ENCODE results near the gene USP54.

The USP54 gene

DNA sequence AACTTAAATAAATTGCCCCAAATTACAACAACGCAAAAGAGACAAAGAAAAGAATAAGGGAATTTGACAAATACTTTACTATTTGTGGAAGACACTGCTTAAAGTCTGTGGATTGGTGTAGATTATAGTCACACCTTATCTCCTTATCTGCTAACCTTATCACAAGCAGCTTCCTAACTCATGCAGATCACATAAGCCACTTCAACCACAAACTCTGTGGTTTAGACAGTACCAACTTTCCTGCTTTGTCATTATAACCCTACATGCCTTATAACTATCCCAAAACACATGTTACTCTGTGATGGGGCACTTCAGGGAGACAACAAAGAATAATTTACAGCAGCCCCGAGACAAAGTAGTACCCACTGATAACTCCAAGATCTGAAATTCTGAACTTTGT, 53.9 kb downstream of the USP54 start:
- DNase-seq (ENCODE audit: low read depth in 2 of 2, low spot score in 1 of 2): no peak

DNA sequence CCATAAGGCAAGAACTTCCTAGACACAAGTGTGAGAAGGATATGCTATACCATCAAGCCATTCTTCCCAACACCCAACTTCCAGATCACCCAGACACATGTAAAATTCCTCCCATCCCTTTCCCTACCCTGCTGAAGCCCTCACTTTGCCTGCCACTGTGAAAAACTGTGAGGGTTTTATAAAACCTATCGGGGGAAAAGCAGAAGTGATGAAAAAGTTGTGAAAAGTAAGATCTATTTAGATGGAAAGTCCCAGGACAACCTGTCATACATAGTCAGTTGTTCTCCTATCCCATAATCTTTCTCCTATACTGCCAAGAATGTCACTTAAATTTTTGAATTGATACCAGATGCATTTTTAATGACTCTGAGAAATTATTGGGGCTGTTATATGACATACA, 56.3 kb downstream of the USP54 start:
- no peak for DNase-seq (ENCODE audit: low read depth in 2 of 2, low spot score in 1 of 2)

DNA sequence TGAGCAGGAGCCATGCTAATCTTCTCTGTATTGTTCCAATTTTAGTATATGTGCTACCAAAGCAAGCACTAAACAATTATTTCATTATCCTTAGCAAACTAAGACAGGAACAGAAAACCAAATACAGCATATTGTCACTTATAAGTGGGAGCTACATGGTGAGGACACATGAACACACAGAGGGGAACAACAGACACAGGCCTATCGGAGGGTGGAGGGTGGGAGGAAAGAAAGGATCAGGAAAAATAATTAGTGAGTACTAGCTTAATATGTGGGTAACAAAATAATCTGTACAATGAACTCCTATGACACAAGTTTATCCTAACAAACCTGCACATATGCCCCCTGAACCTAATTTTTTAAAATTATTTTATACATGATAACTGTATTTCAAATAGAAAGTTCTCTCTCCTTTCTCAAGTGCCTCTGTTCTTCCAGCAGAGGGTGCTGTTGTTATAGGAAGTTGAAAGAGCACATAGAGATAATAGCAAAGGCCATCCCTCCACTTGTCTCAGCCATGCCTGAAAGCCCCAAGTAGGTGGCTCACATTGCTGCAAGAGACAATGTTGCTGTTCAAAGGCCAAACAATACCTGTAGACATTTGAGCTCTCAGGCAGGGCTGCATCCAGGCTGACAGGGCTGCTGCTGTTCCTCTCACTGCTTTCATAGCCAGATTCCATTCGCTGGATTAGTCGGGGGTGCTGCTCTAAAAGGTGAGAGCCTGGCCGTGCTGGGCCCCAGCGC, 61.9 kb downstream of the USP54 start:
- peak; percentile 4 to 11 for DNase-seq (ENCODE audit: low read depth in 2 of 2, low spot score in 1 of 2)

GRCh38 chr10:73522263-73522662, 68.9 kb downstream of the USP54 start:
- no peak for DNase-seq (ENCODE audit: low read depth in 2 of 2, low spot score in 1 of 2)

GRCh38 chr10:73519336-73519735, 71.8 kb downstream of the USP54 start:
- DNase-seq (ENCODE audit: low read depth in 2 of 2, low spot score in 1 of 2): no peak

DNA sequence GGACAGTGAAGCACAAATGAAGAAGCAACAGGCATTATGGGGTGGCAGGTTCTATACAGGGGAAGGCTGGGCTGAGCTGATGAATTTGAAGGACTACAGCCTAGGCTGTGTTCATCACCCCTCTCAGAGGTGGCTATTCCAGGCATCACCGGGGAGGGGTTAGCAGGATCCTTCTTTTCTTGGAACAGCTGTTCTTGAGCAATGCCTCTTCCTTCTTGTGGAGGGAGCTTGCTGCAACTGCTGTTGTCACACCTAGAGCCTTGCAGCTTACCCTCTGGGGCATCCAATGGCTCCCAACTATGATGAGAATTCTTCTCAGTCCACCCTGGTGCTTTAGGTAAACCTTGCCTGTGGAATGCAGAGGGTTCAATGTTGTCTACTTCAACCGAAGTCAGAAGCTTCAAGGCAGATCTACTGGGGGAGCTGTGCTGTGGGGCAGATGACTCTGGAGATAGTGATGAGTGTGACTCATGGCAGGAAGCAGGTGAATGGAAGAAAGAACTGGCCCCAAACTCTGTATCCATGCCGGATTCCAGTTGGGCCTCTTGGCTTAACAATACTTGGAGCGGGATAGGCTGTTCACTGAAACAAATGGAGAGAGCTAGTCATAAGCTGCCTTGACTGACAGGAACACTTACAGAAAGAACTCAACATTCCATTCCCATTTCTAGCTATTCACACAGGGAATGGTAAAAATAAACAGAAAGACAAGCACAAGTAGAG, 73.8 kb downstream of the USP54 start:
- no peak for DNase-seq (ENCODE audit: low read depth in 2 of 2, low spot score in 1 of 2)

DNA sequence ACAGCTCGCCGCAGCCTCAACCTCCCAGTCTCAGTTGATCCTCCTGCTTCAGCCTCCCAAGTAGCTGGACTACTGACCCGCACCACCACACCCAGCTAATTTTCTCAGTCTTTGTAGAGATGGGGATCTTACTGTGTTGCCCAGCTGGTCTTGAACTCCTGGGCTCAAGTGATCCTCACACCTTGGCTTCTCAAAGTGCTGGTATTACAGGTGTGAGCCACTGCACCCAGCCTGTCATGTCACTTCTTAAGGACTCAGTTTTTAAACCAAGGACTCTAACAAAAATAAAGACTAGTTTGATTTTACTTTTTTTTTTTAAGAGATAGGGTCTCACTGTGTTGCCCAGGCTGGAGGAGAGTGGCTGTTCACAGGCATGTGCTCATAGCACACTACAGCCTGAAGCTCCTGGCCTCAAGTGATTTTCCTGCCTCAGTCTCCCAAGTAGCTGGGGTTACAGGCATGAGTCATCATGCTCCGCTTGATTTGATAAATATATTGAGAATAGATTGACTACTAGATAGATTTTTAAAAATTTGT, 78.9 kb downstream of the USP54 start:
- DNase-seq (ENCODE audit: low read depth in 2 of 2, low spot score in 1 of 2): no peak

DNA sequence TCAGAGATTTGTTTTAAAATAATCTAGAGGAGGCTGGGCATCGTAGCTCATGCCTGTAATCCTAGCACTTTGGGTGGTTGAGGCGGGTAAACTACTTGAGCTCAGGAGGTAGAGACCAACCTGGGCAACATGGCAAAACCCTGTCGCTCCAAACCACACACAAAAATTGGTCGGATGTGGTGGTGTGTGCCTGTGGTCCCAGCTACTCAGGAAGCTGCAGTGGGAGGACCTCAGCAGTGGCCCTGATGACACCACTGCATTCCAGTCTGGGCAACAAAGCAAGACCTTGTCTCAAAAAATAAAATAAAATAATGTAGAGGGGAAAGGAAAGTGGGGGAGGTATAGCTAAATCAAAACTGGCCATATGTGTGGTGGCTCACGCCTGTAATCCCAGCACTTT, 81.4 kb downstream of the USP54 start:
- DNase-seq (ENCODE audit: low read depth in 2 of 2, low spot score in 1 of 2): no peak

DNA sequence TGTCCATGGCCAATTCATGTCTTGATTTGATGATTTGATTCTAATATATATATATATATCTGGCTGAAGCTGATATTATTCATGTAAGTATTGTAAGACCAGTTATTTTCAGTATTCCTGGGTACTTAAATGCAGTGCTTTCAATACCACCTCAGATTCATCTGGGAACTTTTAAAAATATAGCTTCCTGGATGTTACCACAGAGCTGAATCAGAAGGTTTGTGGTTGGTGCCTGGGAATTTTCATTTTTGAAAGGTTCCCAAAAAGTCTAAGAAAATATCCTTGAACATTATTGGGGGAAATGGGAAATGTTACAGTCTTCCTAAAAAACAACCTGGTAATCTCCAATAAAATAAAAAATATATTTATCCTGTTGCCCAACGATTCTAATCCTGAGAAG, 84.7 kb downstream of the USP54 start:
- DNase-seq (ENCODE audit: low read depth in 2 of 2, low spot score in 1 of 2): no peak

DNA sequence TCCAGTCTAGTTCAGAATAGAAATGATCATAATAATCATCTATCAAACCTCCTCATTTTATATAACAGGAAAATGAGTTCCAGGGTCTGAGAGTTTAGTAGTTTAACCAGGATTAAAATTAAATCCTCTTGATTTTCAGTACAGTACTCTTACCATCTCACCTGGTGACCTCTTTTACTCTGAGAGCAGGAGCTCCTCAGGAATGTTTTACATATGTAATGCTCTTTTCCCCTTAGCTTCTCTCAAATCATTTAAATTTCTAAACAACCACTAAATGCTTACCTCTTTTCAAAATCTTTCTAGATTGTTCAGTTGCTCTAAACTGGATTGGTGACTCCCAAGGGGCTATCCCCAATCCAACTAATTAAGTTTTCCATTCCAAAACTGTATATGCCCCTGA, 85.1 kb downstream of the USP54 start:
- DNase-seq (ENCODE audit: low read depth in 2 of 2, low spot score in 1 of 2): no peak

GRCh38 chr10:73503037-73503436, 88.1 kb downstream of the USP54 start:
- DNase-seq (ENCODE audit: low read depth in 2 of 2, low spot score in 1 of 2): no peak

DNA sequence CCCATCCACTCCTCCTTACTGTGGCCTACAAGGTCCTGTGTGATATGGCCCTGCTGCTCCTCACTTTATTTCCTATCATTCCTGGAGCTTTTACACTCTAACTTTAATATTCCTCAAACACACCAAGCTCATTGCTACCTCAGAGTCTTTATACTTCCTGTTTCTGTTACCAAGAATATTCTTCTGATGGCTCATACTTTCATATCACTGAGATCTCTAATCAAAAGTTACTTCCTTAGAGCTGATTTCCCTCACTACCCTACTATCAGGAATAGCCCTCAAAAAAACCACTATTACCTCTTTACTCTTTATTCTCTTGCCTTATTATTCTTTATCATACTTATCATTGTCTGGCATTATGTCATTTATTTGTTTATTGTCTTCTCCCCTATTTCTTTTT, 89.5 kb downstream of the USP54 start:
- no peak for DNase-seq (ENCODE audit: low read depth in 2 of 2, low spot score in 1 of 2)

DNA sequence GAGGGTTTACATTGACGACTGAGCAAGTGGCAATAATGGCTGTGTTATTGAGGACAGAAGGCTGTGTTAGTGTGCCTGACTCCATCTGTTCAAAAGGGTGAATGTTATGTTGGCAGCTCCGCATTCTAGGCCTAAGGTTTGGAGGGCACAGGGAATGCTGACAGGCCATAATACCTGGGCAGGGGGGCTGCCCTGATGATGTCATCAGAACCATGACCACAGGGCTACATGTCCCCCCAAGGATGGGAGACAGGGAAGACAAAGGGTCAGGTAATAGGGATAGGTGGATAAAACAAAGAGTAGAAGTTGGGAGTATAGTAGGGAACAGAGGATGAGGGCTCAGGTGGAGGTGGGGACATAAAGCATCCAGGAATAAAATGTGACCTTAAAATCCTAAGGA, 93.5 kb downstream of the USP54 start:
- no peak for DNase-seq (ENCODE audit: low read depth in 2 of 2, low spot score in 1 of 2)

DNA sequence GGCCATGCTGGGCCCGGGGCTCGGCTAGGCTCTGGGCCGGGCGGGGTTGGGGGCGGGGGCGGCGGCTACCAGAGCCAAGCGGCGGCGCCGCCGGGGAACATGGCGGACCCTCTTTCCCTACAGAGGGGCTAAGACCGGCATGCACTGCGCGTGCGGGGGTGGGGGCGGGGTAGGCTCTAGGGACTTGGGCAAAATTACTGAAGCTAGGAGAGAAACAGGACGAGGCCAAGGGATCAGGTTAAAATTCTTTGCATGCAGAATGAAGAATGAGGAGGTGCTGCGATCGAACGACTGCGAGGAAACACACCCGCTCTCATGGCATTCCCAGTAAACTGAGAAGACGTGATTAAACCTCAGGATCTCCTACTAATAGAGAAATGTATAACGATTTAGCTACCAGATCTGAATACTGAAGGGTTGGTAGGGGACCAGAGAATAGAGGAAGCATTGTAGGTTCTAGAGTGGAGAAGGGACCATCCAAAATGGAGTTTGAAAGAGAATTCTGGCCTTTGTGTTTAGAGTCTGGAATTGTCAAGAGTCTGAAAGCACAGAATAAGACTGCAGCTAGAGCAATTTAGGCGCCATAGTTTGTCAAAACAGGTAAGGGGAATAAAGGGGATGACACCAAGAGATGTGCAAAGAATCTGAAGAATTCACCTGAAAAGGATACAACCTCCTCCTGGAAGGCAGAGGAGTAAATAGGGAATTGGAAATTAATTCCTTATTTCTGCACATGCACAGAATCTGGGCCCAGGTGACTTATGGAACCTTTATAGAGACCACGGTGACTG, 95.1 kb downstream of the USP54 start, which contains the start of gene PPP3CB:
Gene PPP3CB, minus strand, starts transcription at position 141 of the 791 bp plus-strand sequence. Its CDS starts 135 bp downstream, at position 6.
- peak; percentile 77 to 86 for DNase-seq (ENCODE audit: low read depth in 2 of 2, low spot score in 1 of 2)

- DNase-seq (ENCODE audit: low read depth in 2 of 2, low spot score in 1 of 2): peak; percentile 72 to 77
Observed at GRCh38 chr10:73495226-73495883, 95.8 kb downstream of the USP54 start.

- DNase-seq (ENCODE audit: low read depth in 2 of 2, low spot score in 1 of 2): no peak
Observed at GRCh38 chr10:73494877-73495225, 96.3 kb downstream of the USP54 start.

DNA sequence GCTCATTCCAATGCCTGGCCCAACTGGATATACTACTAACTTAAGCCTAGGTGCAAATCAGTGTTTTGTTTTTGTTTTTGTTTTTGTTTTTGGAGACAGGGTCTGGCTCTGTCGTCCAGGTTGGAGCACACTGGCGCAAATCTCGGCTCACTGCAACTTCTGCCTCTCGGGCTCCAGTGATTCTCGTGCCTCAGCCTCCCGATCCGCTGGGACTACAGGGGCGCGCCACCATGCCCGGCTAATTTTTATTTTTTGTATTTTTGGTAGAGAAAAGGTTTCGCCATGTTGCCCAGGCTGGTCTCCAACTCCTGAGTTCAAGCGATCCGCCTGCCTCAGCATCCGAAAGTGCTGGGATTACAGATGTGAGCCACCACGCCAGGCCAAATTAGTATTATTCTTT, 96.9 kb downstream of the USP54 start:
- no peak for DNase-seq (ENCODE audit: low read depth in 2 of 2, low spot score in 1 of 2)

DNA sequence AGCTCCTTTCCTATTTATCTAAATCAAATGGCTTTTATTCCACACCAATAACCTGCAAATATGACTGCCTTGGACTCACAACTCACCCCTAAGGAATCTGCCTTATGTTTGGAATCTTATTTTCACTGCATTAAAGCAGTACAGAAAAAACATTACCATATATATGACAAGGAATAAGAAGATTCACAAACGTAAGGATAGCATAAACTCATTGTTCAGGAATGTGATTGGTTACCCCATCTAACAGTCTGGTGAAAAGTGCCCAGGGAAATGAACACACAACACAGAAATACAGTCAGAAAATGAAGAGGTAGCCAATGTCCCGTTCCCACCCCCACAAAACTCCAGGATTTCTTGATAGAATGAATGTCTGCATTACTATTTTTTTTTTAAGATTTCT, 97.4 kb downstream of the USP54 start:
- DNase-seq (ENCODE audit: low read depth in 2 of 2, low spot score in 1 of 2): no peak

- no peak for DNase-seq (ENCODE audit: low read depth in 2 of 2, low spot score in 1 of 2)
Observed at GRCh38 chr10:73486601-73487000, 104.5 kb downstream of the USP54 start.

DNA sequence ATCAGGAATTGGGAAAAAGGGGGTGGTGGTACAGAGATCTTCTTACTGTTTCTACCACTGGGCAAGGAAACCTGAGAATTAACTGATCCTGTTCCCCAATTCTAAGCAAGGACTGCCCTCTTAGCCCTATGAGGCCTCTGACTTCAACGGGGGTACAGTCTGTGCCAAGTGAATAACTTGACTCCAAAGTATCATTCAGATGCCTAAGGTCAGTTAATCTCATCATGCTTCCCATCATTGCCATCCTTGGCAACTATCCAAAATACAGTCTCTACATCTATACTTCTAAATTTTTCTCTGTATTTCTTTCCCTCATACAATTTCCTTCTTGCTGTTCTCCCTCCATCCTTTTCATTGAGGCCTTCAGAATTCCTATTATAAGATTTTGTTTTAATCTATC, 105.8 kb downstream of the USP54 start:
- DNase-seq (ENCODE audit: low read depth in 2 of 2, low spot score in 1 of 2): no peak

DNA sequence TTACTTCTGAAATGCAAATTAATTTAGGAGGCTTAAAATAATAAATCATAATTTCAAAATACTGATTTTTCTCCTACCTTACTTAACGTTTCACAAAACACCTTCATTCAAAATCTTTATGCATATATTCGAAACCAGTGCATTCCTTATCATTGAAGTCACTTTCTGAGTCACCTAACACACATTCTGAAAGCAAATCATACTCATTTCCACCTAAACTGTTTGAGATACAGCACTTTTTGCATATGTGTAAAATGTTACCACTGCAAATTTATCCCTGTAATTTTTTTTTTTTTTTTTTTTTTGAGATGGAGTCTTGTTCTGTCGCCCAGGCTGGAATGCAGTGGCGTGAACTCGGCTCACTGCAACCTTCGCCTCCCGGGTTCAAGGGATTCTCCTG, 111.0 kb downstream of the USP54 start:
- DNase-seq (ENCODE audit: low read depth in 2 of 2, low spot score in 1 of 2): no peak

Measured in stimulated activated CD8-positive, alpha-beta memory T cell treated with anti-CD3 and anti-CD28 coated beads, Interleukin-4, amount 100 ng/mL, for 1 hour (primary cell).